ENCODE data around the gene OR51E2. TPM values are rescaled to one million over a fixed set of nuclear protein-coding genes. Genes with fewer than 3 reads are reported as not detected.

OR51E2 gene
- total RNA-seq, 2 experiments from 2014 or later, result not detected

- Mint-ChIP-seq H3K27ac (no peak overlapping the region), H3K4me1 (ENCODE audit: low read depth) (no peaks in the 10 kb centered on the region), H3K9me3 (no peaks in the 10 kb centered on the region), H3K4me3 (no peak overlapping the region), H3K36me3 (ENCODE audit: low read depth) (no peaks in the 10 kb centered on the region), H3K27me3 (ENCODE audit: low read depth) (peaks cover 7% of the 10 kb centered on the region)
- DNase-seq, result no peak
- intact Hi-C loops (cut with micrococcal nuclease), result no loop called here
- CTCF ChIA-PET, result no interaction called here
Observed at GRCh38 chr11:4654635-4655369, 42.9 kb downstream of the OR51E2 start.

GRCh38 chr11:4647766-4648165 lies 49.9 kb downstream of the OR51E2 start:
- CTCF ChIA-PET, result interaction anchor here (0.7 to 1.8 kb wide), 2 partner anchors 11 to 21 kb away, joined by 4 to 10 read pairs; partner anchors contain the start of gene OR51D1

GRCh38 chr11:4645974-4646373 lies 51.7 kb downstream of the OR51E2 start:
- no peak for DNase-seq
- Mint-ChIP-seq H3K27ac (no peak overlapping the region), H3K4me3 (no peak overlapping the region), H3K27me3 (ENCODE audit: low read depth) (peaks cover 7% of the 10 kb centered on the region), H3K4me1 (ENCODE audit: low read depth) (no peaks in the 10 kb centered on the region), H3K9me3 (no peaks in the 10 kb centered on the region), H3K36me3 (ENCODE audit: low read depth) (no peaks in the 10 kb centered on the region)
- CTCF ChIA-PET, result interaction anchor here (1.2 kb wide), 1 partner anchor 9 kb away, joined by 5 read pairs; the partner anchor contains the start of gene OR51D1
- intact Hi-C loops (cut with micrococcal nuclease), result no loop called here

More at GRCh38 chr11:4647766-4648165, 49.9 kb downstream of the OR51E2 start:
- no peaks in the 10 kb centered on the region for H3K9me3 Mint-ChIP-seq
- no peak for DNase-seq
- H3K4me3 Mint-ChIP-seq, result no peak overlapping the region
- intact Hi-C loops (cut with micrococcal nuclease), result no loop called here
- H3K27me3 Mint-ChIP-seq (ENCODE audit: low read depth), result peaks cover 5% of the 10 kb centered on the region
- no peaks in the 10 kb centered on the region for H3K4me1 Mint-ChIP-seq (ENCODE audit: low read depth)
- H3K36me3 Mint-ChIP-seq (ENCODE audit: low read depth), result no peaks in the 10 kb centered on the region
- no peak overlapping the region for H3K27ac Mint-ChIP-seq

- intact Hi-C loops (cut with micrococcal nuclease), result no loop called here
- CTCF ChIA-PET, result no interaction called here
Observed at GRCh38 chr11:4644233-4644632, 53.4 kb downstream of the OR51E2 start.

GRCh38 chr11:4643682-4644081 lies 54.0 kb downstream of the OR51E2 start, which contains the start of gene OR51E1:
TSS of gene OR51E1 (plus strand) at chr11:4643982. CDS start at chr11:4652527, 8,545 bp downstream.
- Mint-ChIP-seq H3K27ac (no peak within 1 kb of the TSS), H3K4me1 (ENCODE audit: low read depth) (no peaks in the 10 kb centered on the region), H3K36me3 (ENCODE audit: low read depth) (no peaks in the 10 kb centered on the region), H3K27me3 (ENCODE audit: low read depth) (peaks cover 5% of the 10 kb centered on the region), H3K9me3 (no peaks in the 10 kb centered on the region), H3K4me3 (no peak within 1 kb of the TSS)
- CTCF ChIA-PET, result no interaction called here
- intact Hi-C loops (cut with micrococcal nuclease), result no loop called here
- DNase-seq, result no peak

More at GRCh38 chr11:4644233-4644632, 53.4 kb downstream of the OR51E2 start:
- no peak overlapping the region for H3K27ac Mint-ChIP-seq
- H3K36me3 Mint-ChIP-seq (ENCODE audit: low read depth), result no peaks in the 10 kb centered on the region
- H3K9me3 Mint-ChIP-seq, result no peaks in the 10 kb centered on the region
- H3K4me1 Mint-ChIP-seq (ENCODE audit: low read depth), result no peaks in the 10 kb centered on the region
- H3K27me3 Mint-ChIP-seq (ENCODE audit: low read depth), result peaks cover 5% of the 10 kb centered on the region
- no peak overlapping the region for H3K4me3 Mint-ChIP-seq
- DNase-seq, result no peak

- intact Hi-C loops (cut with micrococcal nuclease), result no loop called here
- CTCF ChIA-PET, result no interaction called here
- H3K36me3 Mint-ChIP-seq (ENCODE audit: low read depth), result no peaks in the 10 kb centered on the region
- H3K4me1 Mint-ChIP-seq (ENCODE audit: low read depth), result no peaks in the 10 kb centered on the region
- no peak for DNase-seq
- H3K27ac Mint-ChIP-seq, result no peak overlapping the region
- no peaks in the 10 kb centered on the region for H3K9me3 Mint-ChIP-seq
- no peak overlapping the region for H3K4me3 Mint-ChIP-seq
- peaks cover 5% of the 10 kb centered on the region for H3K27me3 Mint-ChIP-seq (ENCODE audit: low read depth)
Observed at GRCh38 chr11:4643076-4643475, 54.6 kb downstream of the OR51E2 start.

- peaks cover 5% of the 10 kb centered on the region for H3K27me3 Mint-ChIP-seq (ENCODE audit: low read depth)
- CTCF ChIA-PET, result no interaction called here
- intact Hi-C loops (cut with micrococcal nuclease), result no loop called here
- no peaks in the 10 kb centered on the region for H3K36me3 Mint-ChIP-seq (ENCODE audit: low read depth)
- no peak overlapping the region for H3K4me3 Mint-ChIP-seq
- no peak overlapping the region for H3K27ac Mint-ChIP-seq
- no peaks in the 10 kb centered on the region for H3K9me3 Mint-ChIP-seq
- no peaks in the 10 kb centered on the region for H3K4me1 Mint-ChIP-seq (ENCODE audit: low read depth)
- no peak for DNase-seq
Observed at GRCh38 chr11:4642043-4642442, 55.6 kb downstream of the OR51E2 start.

- intact Hi-C loops (cut with micrococcal nuclease), result no loop called here
- Mint-ChIP-seq H3K4me3 (no peak overlapping the region), H3K36me3 (ENCODE audit: low read depth) (no peaks in the 10 kb centered on the region), H3K4me1 (ENCODE audit: low read depth) (no peaks in the 10 kb centered on the region), H3K27ac (no peak overlapping the region), H3K27me3 (ENCODE audit: low read depth) (peaks cover 5% of the 10 kb centered on the region), H3K9me3 (no peaks in the 10 kb centered on the region)
- CTCF ChIA-PET, result no interaction called here
- DNase-seq, result no peak
Observed at GRCh38 chr11:4641501-4641900, 56.2 kb downstream of the OR51E2 start.

- Mint-ChIP-seq H3K27me3 (ENCODE audit: low read depth) (peaks cover 5% of the 10 kb centered on the region), H3K4me1 (ENCODE audit: low read depth) (no peaks in the 10 kb centered on the region), H3K4me3 (no peak overlapping the region), H3K9me3 (no peaks in the 10 kb centered on the region), H3K36me3 (ENCODE audit: low read depth) (no peaks in the 10 kb centered on the region), H3K27ac (no peak overlapping the region)
- DNase-seq, result no peak
- CTCF ChIA-PET, result no interaction called here
- intact Hi-C loops (cut with micrococcal nuclease), result no loop called here
Observed at GRCh38 chr11:4639931-4640330, 57.7 kb downstream of the OR51E2 start.

GRCh38 chr11:4637662-4638047 lies 60.0 kb downstream of the OR51E2 start:
- intact Hi-C loops (cut with micrococcal nuclease), result loop anchor here (1.0 to 2.0 kb wide), 7 partner anchors 189 to 1253 kb away; partner anchors contain the start of gene OR52N2
- no peak for DNase-seq
- CTCF ChIA-PET, result interaction anchor here (0.6 to 3.1 kb wide), 17 partner anchors 8 to 451 kb away, joined by 3 to 47 read pairs (median 4); no protein-coding TSS in a partner anchor
- peaks cover 2% of the 10 kb centered on the region for H3K27me3 Mint-ChIP-seq (ENCODE audit: low read depth)
- H3K36me3 Mint-ChIP-seq (ENCODE audit: low read depth), result no peaks in the 10 kb centered on the region
- H3K4me3 Mint-ChIP-seq, result no peak overlapping the region
- no peak overlapping the region for H3K27ac Mint-ChIP-seq
- H3K9me3 Mint-ChIP-seq, result no peaks in the 10 kb centered on the region
- H3K4me1 Mint-ChIP-seq (ENCODE audit: low read depth), result no peaks in the 10 kb centered on the region

GRCh38 chr11:4636962-4637661 lies 60.5 kb downstream of the OR51E2 start, which contains the start of gene OR51D1:
TSS of gene OR51D1 (plus strand) at chr11:4637477. CDS start at chr11:4639791, 2,314 bp downstream.
- peaks cover 2% of the 10 kb centered on the region for H3K27me3 Mint-ChIP-seq (ENCODE audit: low read depth)
- no peaks in the 10 kb centered on the region for H3K4me1 Mint-ChIP-seq (ENCODE audit: low read depth)
- H3K9me3 Mint-ChIP-seq, result no peaks in the 10 kb centered on the region
- peak; percentile 81 for DNase-seq
- CTCF ChIA-PET, result interaction anchor here (0.5 to 3.1 kb wide), 25 partner anchors 8 to 452 kb away, joined by 3 to 47 read pairs (median 3); no protein-coding TSS in a partner anchor
- H3K4me3 Mint-ChIP-seq, result no peak within 1 kb of the TSS
- H3K36me3 Mint-ChIP-seq (ENCODE audit: low read depth), result no peaks in the 10 kb centered on the region
- intact Hi-C loops (cut with micrococcal nuclease), result loop anchor here (1.0 to 2.0 kb wide), 7 partner anchors 189 to 1254 kb away; partner anchors contain the start of gene OR52N2
- no peak within 1 kb of the TSS for H3K27ac Mint-ChIP-seq

GRCh38 chr11:4636136-4636535 lies 61.5 kb downstream of the OR51E2 start:
- CTCF ChIA-PET, result interaction anchor here (0.5 to 3.1 kb wide), 12 partner anchors 10 to 258 kb away, joined by 3 to 47 read pairs (median 4); no protein-coding TSS in a partner anchor
- intact Hi-C loops (cut with micrococcal nuclease), result loop anchor here (2.0 kb wide), 3 partner anchors 745 to 1255 kb away; partner anchors contain the start of gene OR52N2
- Mint-ChIP-seq H3K27ac (no peak overlapping the region), H3K9me3 (no peaks in the 10 kb centered on the region), H3K4me1 (ENCODE audit: low read depth) (no peaks in the 10 kb centered on the region), H3K36me3 (ENCODE audit: low read depth) (no peaks in the 10 kb centered on the region), H3K27me3 (ENCODE audit: low read depth) (peaks cover 5% of the 10 kb centered on the region), H3K4me3 (no peak overlapping the region)
- no peak for DNase-seq

Data from activated naive CD4-positive, alpha-beta T cell treated with anti-CD3 and anti-CD28 coated beads for 36 hours (primary cell).